NCI-H128 (cell line): ENCODE measurements around the gene ACSS1.

Experiments used
- DNase-seq: peaks from one replicate; lab custom pipeline; 2025; ENCODE audit not compliant: unreplicated experiment; lab: John Stamatoyannopoulos, UW

ACSS1 gene

GRCh38 chr20:25079171-25079570, 21.2 kb upstream of the ACSS1 start:
- DNase-seq: no peak

- DNase-seq: no peak
Measured at GRCh38 chr20:25078662-25079061, 20.7 kb upstream of the ACSS1 start.

DNA sequence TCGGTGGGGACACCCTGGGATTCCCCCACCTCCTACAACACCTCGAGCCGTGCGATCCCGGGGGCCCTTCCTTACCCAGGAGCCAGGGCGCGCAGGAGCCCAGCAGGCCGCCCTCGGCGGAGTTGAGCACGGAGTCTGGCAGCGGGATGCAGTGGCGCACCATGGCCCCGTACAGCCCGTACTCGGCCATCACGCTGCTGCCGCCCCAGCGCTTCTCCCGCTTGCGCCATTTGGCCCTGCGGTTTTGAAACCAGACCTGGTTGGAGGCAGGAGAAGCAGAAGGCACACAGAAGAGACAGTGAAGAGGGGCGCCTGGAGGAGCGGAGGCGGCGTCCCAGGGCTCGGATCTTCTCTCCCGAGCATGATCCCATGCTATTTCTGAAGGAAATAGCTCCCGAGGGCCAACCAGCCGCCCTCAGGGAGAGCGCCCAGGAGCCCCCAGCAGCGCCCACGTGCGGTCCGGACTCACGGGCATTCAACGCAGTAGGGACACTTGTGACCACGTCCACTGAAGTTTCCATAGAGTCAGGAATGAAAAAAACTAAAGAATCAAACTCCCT, 19.8 kb upstream of the ACSS1 start:
- no peak for DNase-seq

- no peak for DNase-seq
Measured at GRCh38 chr20:25076731-25077609, 19.0 kb upstream of the ACSS1 start.

DNA sequence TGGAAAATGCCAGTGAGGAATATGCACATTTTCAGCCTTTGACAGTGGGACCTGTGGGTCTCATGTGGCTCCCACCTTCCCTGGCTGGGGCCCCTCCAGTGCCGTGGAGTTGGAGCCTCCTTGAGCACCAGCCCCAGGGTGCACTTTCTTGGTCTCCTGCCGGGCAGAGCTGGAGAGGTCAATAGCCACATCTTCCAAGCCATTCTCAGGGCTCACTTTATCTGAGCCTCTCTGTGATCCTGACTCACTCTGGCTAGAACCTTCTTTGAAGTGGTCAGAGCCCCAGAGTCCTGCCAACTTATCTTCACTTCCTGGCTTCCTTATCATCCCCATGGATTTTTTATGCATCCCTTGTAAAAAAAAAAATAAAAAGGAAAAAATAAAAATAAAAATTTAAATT, 18.3 kb upstream of the ACSS1 start:
- no peak for DNase-seq

DNA sequence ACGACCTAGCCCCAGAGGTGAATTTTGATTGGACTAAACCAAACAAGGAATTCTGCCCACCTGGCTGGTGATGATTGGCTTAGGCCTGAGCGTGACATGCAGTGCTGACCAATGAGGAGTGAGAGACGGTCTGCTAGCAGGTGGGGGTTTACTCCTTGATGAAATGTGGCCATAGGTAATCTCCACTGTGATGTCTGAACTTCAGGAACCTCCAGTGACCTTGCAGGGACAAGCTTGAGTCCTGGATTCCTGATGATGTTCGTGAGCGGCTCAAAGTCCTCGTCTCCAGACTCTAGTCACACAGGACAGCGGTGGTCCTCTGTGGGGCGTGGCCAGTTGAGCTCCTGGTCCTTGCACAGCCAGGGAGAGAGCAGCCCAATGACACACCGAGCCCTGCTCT, 15.6 kb upstream of the ACSS1 start:
- no peak for DNase-seq

GRCh38 chr20:25072226-25072811, 14.4 kb upstream of the ACSS1 start:
- DNase-seq: no peak

DNA sequence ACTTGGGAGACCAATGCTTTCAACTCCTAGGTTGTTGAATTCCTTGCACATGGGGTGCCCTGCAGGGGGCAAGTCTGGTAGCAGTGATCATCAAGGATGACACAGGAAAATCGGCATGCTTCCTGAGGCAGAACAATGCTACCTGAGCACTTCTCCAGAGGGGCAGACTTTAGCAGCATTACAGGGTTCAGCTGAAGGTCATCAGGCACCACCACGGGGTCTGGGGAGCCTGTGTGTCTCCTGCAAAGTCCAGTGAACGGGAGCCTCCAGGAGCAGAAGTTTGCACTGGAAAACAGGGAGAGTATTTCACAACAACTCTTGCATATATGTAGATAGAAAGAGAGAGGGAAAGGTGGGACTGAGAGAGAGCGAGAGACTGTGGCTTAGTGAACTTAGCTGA, 13.8 kb upstream of the ACSS1 start:
- no peak for DNase-seq

- no peak for DNase-seq
Measured at GRCh38 chr20:25070821-25071473, 13.0 kb upstream of the ACSS1 start.

GRCh38 chr20:25067102-25067987, 9.4 kb upstream of the ACSS1 start:
- DNase-seq: no peak

DNA sequence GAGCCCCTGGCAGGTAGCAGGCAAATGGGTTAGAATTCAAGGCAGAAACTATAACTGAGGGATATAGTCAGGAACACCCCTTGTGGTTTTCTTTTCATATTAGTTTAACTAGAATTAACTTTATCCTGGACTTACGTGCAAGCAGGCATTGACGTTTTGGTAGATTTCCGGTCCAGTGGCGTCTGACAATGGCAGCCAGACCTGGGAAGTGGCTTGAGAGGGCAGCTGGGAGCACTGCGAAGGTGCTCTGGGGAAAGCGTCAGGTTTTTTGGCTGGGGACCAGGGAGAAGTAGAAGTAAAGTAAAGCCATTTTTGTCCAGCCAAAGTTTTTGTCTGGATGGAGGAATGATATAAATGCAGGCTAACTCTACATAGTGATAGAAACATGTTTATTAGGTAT, 8.4 kb upstream of the ACSS1 start:
- no peak for DNase-seq

DNA sequence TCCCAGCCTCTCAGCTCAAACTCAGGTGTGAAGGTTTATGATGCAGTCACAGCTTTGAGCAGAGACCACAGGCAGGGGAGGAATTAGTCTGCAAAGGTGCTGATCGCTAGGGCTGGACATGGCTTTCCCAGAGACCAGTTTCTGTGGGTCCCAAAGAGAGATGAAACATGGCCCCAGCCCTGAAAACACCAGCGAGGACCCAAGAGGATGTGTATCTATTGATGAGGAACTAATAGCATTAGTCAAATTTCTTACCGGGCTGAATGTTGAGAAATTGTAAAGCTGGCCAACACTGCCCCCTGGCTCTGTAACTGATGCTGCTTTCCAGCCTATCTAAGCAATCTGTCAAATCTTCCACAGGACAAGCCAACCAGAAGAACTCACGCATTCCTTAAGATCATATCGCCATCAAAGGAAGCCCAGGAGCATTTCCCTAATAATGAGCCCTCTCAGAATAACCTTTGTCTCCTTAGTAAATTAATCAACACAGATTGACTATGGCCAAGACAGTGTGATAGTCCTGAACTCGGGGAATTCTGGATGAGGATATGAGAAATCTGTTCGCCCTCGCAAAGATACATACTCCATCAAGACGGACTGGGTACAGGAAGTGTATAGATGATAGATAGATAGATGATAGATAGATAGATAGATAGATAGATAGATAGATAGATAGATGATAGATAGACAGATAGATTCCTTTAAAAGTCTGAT, 7.8 kb upstream of the ACSS1 start:
- no peak for DNase-seq

GRCh38 chr20:25065072-25065624, 7.2 kb upstream of the ACSS1 start:
- no peak for DNase-seq

DNA sequence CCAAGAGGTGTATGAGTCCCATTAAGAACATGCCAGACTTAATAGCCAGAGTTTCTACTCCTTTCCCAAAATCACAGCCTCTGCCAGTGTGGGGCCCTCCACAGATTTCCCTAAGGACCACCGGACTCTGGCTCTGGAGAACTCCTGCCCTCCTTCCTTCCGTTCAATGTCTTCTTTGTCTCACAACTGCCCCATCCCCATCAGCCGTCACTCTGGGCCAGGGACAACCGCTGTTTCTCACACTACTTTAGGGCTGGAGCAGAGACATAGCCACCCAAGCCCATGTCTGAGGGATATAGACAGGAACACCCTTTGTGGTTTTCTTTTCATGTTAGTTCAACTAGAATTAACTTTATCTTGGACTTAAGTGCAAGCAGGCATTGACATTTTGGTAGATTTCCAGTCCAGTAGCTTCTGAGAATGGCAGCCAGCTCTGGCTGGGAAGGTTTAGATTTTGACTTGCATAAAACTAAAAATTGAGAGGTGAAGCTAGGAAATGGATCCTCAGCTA, 6.7 kb upstream of the ACSS1 start:
- DNase-seq: no peak

DNA sequence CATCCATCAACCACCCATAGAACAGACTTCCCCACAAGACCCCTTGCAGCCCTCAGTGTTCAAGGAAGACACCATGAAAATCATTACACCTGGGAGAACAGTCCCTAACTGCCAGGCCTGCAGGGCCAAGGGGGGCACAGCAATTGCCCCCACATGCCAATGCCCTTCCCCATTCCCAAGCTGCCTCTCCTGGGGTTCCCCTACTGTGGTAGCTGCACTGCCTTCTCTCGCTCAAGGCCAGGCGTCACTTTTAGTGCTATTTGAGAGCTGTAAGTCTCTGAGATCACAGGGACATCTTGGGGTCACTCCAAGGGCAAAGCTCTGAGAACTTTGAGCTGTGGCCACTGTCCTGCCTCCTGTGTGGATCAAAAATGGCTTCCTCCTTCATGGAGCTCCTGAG, 6.0 kb upstream of the ACSS1 start:
- no peak for DNase-seq

GRCh38 chr20:25063546-25063945, 5.6 kb upstream of the ACSS1 start:
- no peak for DNase-seq

DNA sequence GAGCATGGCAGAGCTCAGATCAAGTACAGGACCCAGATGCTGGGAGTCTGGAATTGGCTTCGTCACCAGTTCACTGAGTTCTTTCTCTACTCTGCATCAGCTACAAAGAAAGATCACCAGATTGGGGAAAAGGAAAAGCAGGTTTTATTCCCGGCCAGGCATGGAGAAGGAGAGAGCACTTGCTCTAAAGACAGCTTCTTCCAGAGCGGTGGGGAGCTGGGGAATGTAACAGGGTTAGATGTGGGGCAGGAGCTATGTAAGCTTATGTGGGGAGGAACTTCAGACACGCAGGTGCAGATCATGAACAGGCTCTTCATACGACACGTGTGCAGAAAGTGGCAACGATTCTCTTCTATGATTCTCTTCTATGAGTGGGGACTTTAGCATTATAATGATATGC, 4.9 kb upstream of the ACSS1 start:
- no peak for DNase-seq

DNA sequence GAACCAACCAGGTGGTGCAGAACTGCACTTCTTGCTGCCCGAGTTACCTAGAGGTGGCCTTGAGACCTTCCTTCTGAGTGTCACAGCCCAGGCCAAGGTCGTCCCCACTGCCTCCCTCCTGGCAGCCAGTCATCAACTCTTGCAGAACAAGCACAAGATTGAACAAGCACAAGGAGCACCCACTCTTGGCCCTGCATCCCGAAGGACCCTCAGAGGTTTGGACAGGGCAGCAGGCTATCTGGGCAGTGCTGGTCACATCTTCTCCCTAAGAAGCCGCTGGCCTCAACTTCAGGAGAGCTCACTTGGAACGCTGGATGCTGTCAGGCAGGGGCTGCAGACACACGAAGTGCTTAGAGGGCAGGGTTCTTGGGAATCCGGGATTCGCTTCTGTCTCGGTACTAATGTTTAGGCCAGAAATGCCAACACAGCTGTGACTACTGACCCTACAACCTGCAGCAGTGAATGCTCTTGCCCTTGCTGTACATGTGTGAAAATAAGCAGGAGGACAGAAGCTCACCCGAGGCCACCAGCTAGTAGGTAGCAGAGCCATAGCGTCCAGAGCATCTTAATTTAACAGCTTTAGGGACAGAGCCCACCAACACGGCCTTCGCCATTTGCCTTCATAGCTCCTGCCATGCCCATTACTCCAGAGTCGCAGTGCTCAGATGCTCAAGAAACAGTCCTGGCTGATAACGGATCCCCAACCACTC, 4.0 kb upstream of the ACSS1 start:
- no peak for DNase-seq

GRCh38 chr20:25061103-25061799, 3.3 kb upstream of the ACSS1 start:
- DNase-seq: no peak
